Panc1 (cell line): ENCODE measurements around the gene NHS. TPM values are rescaled to one million over a fixed set of nuclear protein-coding genes. Genes with fewer than 3 reads are reported as not detected.

Experiments used
- ATAC-seq: fragments of 200-7000 bp; cut with Tn5 transposase; 2 replicates; pipeline ENCODE4 v1.9.1; 2020; ENCODE audit warnings: mild to moderate bottlenecking, moderate library complexity
- BruUV-seq: library from RNA; stranded (reverse); fragments of 400-500 nt; replicated peaks from 2 replicates; lab custom pipeline; 2021; lab: Mats Ljungman, UMichigan
- CTCF ChIA-PET: fragments of 300-600 bp; sonication (Branson Sonifier 250); formaldehyde crosslinking; loops from one replicate; lab custom pipeline; 2022; ENCODE audit warnings: antibody characterized with exemption; lab: Charles Lee
- POLR2A ChIA-PET: fragments of 300-600 bp; sonication (Branson Sonifier 250); formaldehyde crosslinking; loops from one replicate; lab custom pipeline; 2022; ENCODE audit warnings: antibody characterized with exemption; lab: Charles Lee
- DNase-seq: peaks from one replicate; pipeline ENCODE4 v3.0.0-alpha.2; 2010; ENCODE audit warnings: low read depth, low spot score
- H3K27ac ChIP-seq: 2 replicates; pipeline ENCODE4 v1.5.1; 2011; ENCODE audit warnings: mild to moderate bottlenecking, low read length, inconsistent platforms
- H3K27me3 ChIP-seq: fragments of 200-500 bp; sonication (Bioruptor generic); 2 replicates; pipeline ENCODE4 v1.6.0; 2014; ENCODE audit warnings: low read length, inconsistent platforms; ENCODE audit not compliant: control insufficient read depth, insufficient read depth
- H3K36me3 ChIP-seq: fragments of 200-500 bp; sonication (Bioruptor generic); 2 replicates; pipeline ENCODE4 v1.5.1; 2014; ENCODE audit warnings: inconsistent platforms, mild to moderate bottlenecking, low read length, moderate library complexity; ENCODE audit not compliant: control insufficient read depth, insufficient read depth
- H3K4me1 ChIP-seq: 2 replicates; pipeline ENCODE4 v1.5.1; 2011; ENCODE audit warnings: inconsistent platforms, mild to moderate bottlenecking, low read length, moderate library complexity; ENCODE audit not compliant: control insufficient read depth, insufficient read depth
- H3K4me3 ChIP-seq, 2 experiments: 2 replicates each; pipeline ENCODE4 v1.5.1; 2011 to 2012; ENCODE audit warnings: low read depth in 2 of 2, low read length in 2 of 2, mild to moderate bottlenecking in 2 of 2, inconsistent platforms in 1 of 2, moderate library complexity in 1 of 2
- H3K9me3 ChIP-seq: fragments of 200-500 bp; sonication (Bioruptor generic); 2 replicates; pipeline ENCODE4 v1.5.1; 2014; ENCODE audit warnings: low read depth, mild to moderate bottlenecking, inconsistent platforms, low read length, moderate library complexity; ENCODE audit not compliant: control insufficient read depth, insufficient read depth
- POLR2AphosphoS5 ChIP-seq: IDR thresholded peaks from 2 replicates; pipeline ENCODE4 v1.6.1; 2012; ENCODE audit warnings: mild to moderate bottlenecking, low read depth, low read length, moderate library complexity
- SIN3A ChIP-seq: IDR thresholded peaks from 2 replicates; pipeline ENCODE4 v1.6.1; 2012; ENCODE audit warnings: low read depth, mild to moderate bottlenecking, low read length, moderate library complexity, borderline replicate concordance; ENCODE audit not compliant: insufficient read depth
- TCF7L2 ChIP-seq: IDR thresholded peaks from 2 replicates; pipeline ENCODE4 v1.6.1; 2011; ENCODE audit warnings: mild to moderate bottlenecking, low read depth, low read length, inconsistent platforms
- in situ Hi-C: cut with HindIII; loops from 2 replicates; pipeline ENCODE4 v1.10.0; 2016; ENCODE audit warnings: low sequenced_read_pairs, low pct_unique_long_range_greater_than_20kb
- intact Hi-C: fragments of 100-400 bp; cut with micrococcal nuclease; formaldehyde crosslinking; loops from one replicate; pipeline ENCODE4 v1.10.0; 2022; ENCODE audit not compliant: unreplicated experiment
- total RNA-seq: library from RNA; stranded (reverse); gene quantifications from one replicate; pipeline ENCODE4 v1.2.1, GENCODE V29; 2021; ENCODE audit not compliant: unreplicated experiment
- TF ChIP-seq, protein P1 (sequence below): fragments of 450-650 bp; IDR thresholded peaks from 2 replicates; pipeline ENCODE4 v1.5.1; 2017; ENCODE audit warnings: mild to moderate bottlenecking
- TF ChIP-seq, protein P2 (sequence below), 2 experiments: IDR thresholded peaks; 2 replicates each; pipeline ENCODE4 v1.6.1; 2011 to 2012; ENCODE audit warnings: low read depth in 2 of 2, control low read depth in 1 of 2, low read length in 1 of 2, mild to moderate bottlenecking in 1 of 2, moderate library complexity in 1 of 2; ENCODE audit not compliant: insufficient read depth in 1 of 2

NHS gene
- total RNA-seq, 1 experiment from 2014 or later: 0.80 TPM

DNA sequence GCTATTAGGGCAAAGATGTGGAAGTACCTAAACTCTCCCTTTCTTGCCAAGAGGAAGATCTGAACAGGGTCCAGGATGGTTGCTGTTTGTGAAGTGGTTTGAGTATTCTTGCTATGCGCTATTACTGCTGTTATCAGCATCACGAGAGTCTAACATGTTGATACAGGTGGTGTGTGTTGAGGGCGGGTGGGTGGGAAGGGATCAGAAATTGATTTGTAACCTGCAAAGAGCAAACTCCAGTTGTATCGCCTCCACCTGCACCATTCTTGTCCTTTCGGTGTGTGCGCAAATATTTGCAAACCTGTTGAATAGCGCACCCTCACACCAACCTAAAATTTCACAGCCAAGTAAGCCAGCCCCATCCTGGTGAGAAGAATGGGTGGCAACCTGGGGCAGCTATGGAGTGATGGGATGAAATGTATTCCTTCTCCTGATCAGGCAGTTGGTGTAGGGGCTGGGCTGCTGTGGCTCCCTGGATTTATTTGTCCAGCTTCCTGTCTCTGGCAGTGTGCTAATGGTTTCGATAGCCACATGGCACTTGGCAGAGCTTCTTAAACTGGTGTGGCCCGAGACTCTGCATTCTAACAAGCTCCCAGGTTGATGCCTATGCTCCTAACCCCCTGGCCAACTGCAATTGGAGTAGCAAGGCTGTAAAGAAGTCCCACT lies 259.7 kb downstream of the NHS start:
- ATAC-seq: no peak
- no peaks in the 10 kb centered on the region for H3K36me3 ChIP-seq
- H3K4me3 ChIP-seq: no peak overlapping the region
- H3K4me1 ChIP-seq: no peaks in the 10 kb centered on the region
- H3K27me3 ChIP-seq: no peaks in the 10 kb centered on the region
- BruUV-seq: no TSS peak
- no peak for DNase-seq
- no peaks in the 10 kb centered on the region for H3K9me3 ChIP-seq
- CTCF ChIA-PET: no interaction called here
- POLR2A ChIA-PET: no interaction called here
- TF ChIP-seq POLR2AphosphoS5 (no peak), SIN3A (no peak), TCF7L2 (no peak)
- TF ChIP-seq, protein P1, sequence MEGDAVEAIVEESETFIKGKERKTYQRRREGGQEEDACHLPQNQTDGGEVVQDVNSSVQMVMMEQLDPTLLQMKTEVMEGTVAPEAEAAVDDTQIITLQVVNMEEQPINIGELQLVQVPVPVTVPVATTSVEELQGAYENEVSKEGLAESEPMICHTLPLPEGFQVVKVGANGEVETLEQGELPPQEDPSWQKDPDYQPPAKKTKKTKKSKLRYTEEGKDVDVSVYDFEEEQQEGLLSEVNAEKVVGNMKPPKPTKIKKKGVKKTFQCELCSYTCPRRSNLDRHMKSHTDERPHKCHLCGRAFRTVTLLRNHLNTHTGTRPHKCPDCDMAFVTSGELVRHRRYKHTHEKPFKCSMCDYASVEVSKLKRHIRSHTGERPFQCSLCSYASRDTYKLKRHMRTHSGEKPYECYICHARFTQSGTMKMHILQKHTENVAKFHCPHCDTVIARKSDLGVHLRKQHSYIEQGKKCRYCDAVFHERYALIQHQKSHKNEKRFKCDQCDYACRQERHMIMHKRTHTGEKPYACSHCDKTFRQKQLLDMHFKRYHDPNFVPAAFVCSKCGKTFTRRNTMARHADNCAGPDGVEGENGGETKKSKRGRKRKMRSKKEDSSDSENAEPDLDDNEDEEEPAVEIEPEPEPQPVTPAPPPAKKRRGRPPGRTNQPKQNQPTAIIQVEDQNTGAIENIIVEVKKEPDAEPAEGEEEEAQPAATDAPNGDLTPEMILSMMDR: no peak
- TF ChIP-seq, protein P2, sequence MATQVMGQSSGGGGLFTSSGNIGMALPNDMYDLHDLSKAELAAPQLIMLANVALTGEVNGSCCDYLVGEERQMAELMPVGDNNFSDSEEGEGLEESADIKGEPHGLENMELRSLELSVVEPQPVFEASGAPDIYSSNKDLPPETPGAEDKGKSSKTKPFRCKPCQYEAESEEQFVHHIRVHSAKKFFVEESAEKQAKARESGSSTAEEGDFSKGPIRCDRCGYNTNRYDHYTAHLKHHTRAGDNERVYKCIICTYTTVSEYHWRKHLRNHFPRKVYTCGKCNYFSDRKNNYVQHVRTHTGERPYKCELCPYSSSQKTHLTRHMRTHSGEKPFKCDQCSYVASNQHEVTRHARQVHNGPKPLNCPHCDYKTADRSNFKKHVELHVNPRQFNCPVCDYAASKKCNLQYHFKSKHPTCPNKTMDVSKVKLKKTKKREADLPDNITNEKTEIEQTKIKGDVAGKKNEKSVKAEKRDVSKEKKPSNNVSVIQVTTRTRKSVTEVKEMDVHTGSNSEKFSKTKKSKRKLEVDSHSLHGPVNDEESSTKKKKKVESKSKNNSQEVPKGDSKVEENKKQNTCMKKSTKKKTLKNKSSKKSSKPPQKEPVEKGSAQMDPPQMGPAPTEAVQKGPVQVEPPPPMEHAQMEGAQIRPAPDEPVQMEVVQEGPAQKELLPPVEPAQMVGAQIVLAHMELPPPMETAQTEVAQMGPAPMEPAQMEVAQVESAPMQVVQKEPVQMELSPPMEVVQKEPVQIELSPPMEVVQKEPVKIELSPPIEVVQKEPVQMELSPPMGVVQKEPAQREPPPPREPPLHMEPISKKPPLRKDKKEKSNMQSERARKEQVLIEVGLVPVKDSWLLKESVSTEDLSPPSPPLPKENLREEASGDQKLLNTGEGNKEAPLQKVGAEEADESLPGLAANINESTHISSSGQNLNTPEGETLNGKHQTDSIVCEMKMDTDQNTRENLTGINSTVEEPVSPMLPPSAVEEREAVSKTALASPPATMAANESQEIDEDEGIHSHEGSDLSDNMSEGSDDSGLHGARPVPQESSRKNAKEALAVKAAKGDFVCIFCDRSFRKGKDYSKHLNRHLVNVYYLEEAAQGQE (IDR thresholded peaks at IDR 0.05; ENCODE audit: insufficient read depth in 1 of 2, low read depth in 2 of 2, low read length in 1 of 2): no peak
- in situ Hi-C loops (no loop called here), intact Hi-C loops (no loop called here)
- H3K27ac ChIP-seq: no peak overlapping the region

DNA sequence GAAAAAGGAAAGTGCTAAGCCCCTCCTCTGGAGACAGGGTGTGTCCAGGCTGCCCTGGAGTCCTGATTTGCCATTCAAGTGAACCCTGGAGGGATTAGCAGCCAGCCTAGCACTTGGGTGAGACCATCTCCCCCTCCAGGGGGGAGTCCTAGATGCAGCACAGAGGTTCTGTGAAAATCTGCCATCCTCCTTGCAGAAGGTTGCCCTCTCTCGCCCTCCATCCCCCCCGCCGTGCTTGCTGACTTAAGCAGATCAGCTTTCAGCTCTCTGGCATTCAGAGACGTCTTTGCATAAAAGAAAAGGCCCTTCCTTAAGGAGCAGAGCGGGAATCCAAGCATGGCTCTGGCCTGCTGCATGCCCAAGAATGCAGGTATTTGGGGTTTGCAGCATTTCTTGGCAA lies 260.2 kb downstream of the NHS start:
- Histone ChIP-seq H3K27ac (no peak overlapping the region), H3K36me3 (no peaks in the 10 kb centered on the region), H3K9me3 (no peaks in the 10 kb centered on the region), H3K27me3 (no peaks in the 10 kb centered on the region), H3K4me3 (no peak overlapping the region), H3K4me1 (no peaks in the 10 kb centered on the region)
- intact Hi-C loops (no loop called here), in situ Hi-C loops (no loop called here)
- ChIA-PET POLR2A (no interaction called here), CTCF (no interaction called here)
- no TSS peak for BruUV-seq
- ATAC-seq (no peak), DNase-seq (no peak)
- TF ChIP-seq, protein P1: no peak
- TF ChIP-seq, protein P2 (IDR thresholded peaks at IDR 0.05; ENCODE audit: insufficient read depth in 1 of 2, low read depth in 2 of 2, low read length in 1 of 2): no peak
- TF ChIP-seq SIN3A (no peak), POLR2AphosphoS5 (no peak), TCF7L2 (no peak)
